Stomach (tissue), 4 donors: ENCODE results near the gene ZNF503.

Experiments
- CTCF ChIP-seq, 7 experiments: fragments of 450-650 bp in 4 of 7; fragments of 200-600 bp in 3 of 7; sonication (generic) in 3 of 7; IDR thresholded peaks; one replicate each; pipeline ENCODE4 v1.5.1; 2016 to 2019; ENCODE audit warnings: antibody characterized with exemption in 7 of 7, control low read depth in 2 of 7, mild to moderate bottlenecking in 1 of 7
- EP300 ChIP-seq: sonication (generic); formaldehyde crosslinking; IDR thresholded peaks from one replicate; pipeline ENCODE4 v1.6.1; 2017; ENCODE audit warnings: antibody characterized with exemption
- POLR2A ChIP-seq, 4 donors: fragments of 450-650 bp; IDR thresholded peaks; one replicate each; pipeline ENCODE4 v1.6.1; 2016; ENCODE audit warnings: antibody characterized with exemption in 4 of 4, control low read depth in 2 of 4, mild to moderate bottlenecking in 1 of 4, moderate library complexity in 1 of 4
- POLR2AphosphoS5 ChIP-seq, 3 donors: sonication (generic); formaldehyde crosslinking; IDR thresholded peaks; one replicate each; pipeline ENCODE4 v1.6.1; 2016; ENCODE audit warnings: antibody characterized with exemption in 3 of 3

- peak in 5 of 7 experiments; percentile 57 to 97 (median 95) for TF ChIP-seq CTCF (IDR thresholded peaks at IDR 0.05)
- TF ChIP-seq POLR2A (IDR thresholded peaks at IDR 0.05) = no peak
- peak in 1 of 3 donors; percentile 25 for TF ChIP-seq POLR2AphosphoS5 (IDR thresholded peaks at IDR 0.05)
- TF ChIP-seq EP300 = no peak
Measured at GRCh38 chr10:75395066-75395931, 6.3 kb downstream of the ZNF503 start.
